Stimulated activated CD8-positive, alpha-beta memory T cell treated with anti-CD3 and anti-CD28 coated beads, Interleukin-12 subunit alpha, Interleukin-12 subunit beta, amount 100 ng/mL, for 24 hours (primary cell): ENCODE data around the gene ZSCAN9.

Source experiments
- DNase-seq: peaks from one replicate; pipeline ENCODE4 v3.0.0-alpha.2; 2020; ENCODE audit errors: extremely low read depth

ZSCAN9 gene

GRCh38 chr6:28225056-28225834, at the start of gene ZSCAN9:
Gene ZSCAN9, plus strand, starts transcription at chr6:28225275. Its CDS starts 1,810 bp downstream, at chr6:28227085.
- DNase-seq = no peak

GRCh38 chr6:28176373-28176772, 48.7 kb upstream of the ZSCAN9 start:
- DNase-seq = no peak

GRCh38 chr6:28182255-28182654, 42.8 kb upstream of the ZSCAN9 start:
- no peak for DNase-seq

GRCh38 chr6:28188111-28188979, 36.7 kb upstream of the ZSCAN9 start:
- no peak for DNase-seq

GRCh38 chr6:28200020-28200419, 25.1 kb upstream of the ZSCAN9 start:
- no peak for DNase-seq

- no peak for DNase-seq
These were observed 21.9 kb upstream of the ZSCAN9 start for GRCh38 chr6:28203201-28203600.

- no peak for DNase-seq
These were observed 19.2 kb upstream of the ZSCAN9 start for GRCh38 chr6:28205879-28206278.

GRCh38 chr6:28206527-28206926, 18.5 kb upstream of the ZSCAN9 start:
- no peak for DNase-seq

- DNase-seq = no peak
These were observed 18.1 kb upstream of the ZSCAN9 start for GRCh38 chr6:28206928-28207509.

GRCh38 chr6:28207510-28208110, 17.5 kb upstream of the ZSCAN9 start:
- DNase-seq = no peak

GRCh38 chr6:28208111-28208659, 16.9 kb upstream of the ZSCAN9 start:
- DNase-seq = no peak

- DNase-seq = no peak
These were observed 15.1 kb upstream of the ZSCAN9 start for GRCh38 chr6:28209753-28210535.

- no peak for DNase-seq
These were observed 13.1 kb upstream of the ZSCAN9 start for GRCh38 chr6:28211840-28212509.

- DNase-seq = no peak
These were observed 12.4 kb upstream of the ZSCAN9 start for GRCh38 chr6:28212510-28213212.

GRCh38 chr6:28213213-28213523, 11.9 kb upstream of the ZSCAN9 start:
- no peak for DNase-seq

- no peak for DNase-seq
These were observed 9.7 kb upstream of the ZSCAN9 start for GRCh38 chr6:28215425-28215824.

GRCh38 chr6:28217890-28218289, 7.2 kb upstream of the ZSCAN9 start:
- no peak for DNase-seq

- no peak for DNase-seq
These were observed 6.5 kb upstream of the ZSCAN9 start for GRCh38 chr6:28218312-28219248.
